Metanephros (tissue), 1 donor: ENCODE results near the gene ATP1A2. TPM values are rescaled to one million over a fixed set of nuclear protein-coding genes. Genes with fewer than 3 reads are reported as not detected.

Source experiments
- total RNA-seq: library from RNA; depleted of rRNA; stranded (reverse); fragments of >200 nt; gene quantifications from one replicate; pipeline ENCODE4 v1.2.3, GENCODE V29; 2014

ATP1A2 gene
- 36.4 TPM for total RNA-seq

GRCh38 chr1:160115545-160116282 lies at the start of gene ATP1A2:
ATP1A2 (plus strand) TSS chr1:160115759; CDS start chr1:160115862, 103 bp downstream.

GRCh38 chr1:160069460-160070231 lies 45.9 kb upstream of the ATP1A2 start, which contains the start of gene KCNJ10:
KCNJ10 (minus strand) TSS chr1:160070160; CDS start chr1:160042532, 27,628 bp downstream.

GRCh38 chr1:160081261-160081936 lies 34.2 kb upstream of the ATP1A2 start, which contains the start of gene KCNJ9:
KCNJ9 (plus strand) TSS chr1:160081538; CDS start chr1:160084031, 2,493 bp downstream.

GRCh38 chr1:160097911-160098851 lies 17.4 kb upstream of the ATP1A2 start, which contains the start of gene IGSF8:
IGSF8 (minus strand) TSS chr1:160098619; CDS start chr1:160098472, 147 bp downstream.

GRCh38 chr1:160151303-160151702 lies 35.7 kb downstream of the ATP1A2 start, which contains the start of gene ATP1A4:
ATP1A4 (plus strand) TSS chr1:160151603; CDS start chr1:160152041, 438 bp downstream.

GRCh38 chr1:160189649-160190625 lies 74.4 kb downstream of the ATP1A2 start, which contains the start of gene CASQ1:
CASQ1 (plus strand) TSS chr1:160190575; CDS start chr1:160190752, 177 bp downstream.

Other genes with a start within 250 kb of the ATP1A2 start
- 0.41 TPM for gene CFAP45, start 215.6 kb upstream of the ATP1A2 start, total RNA-seq
- 109 TPM for gene TAGLN2, start 190.3 kb upstream of the ATP1A2 start, total RNA-seq
- gene IGSF9, start 170.1 kb upstream of the ATP1A2 start, total RNA-seq: 5.8 TPM
- not detected for gene SLAMF9, start 161.5 kb upstream of the ATP1A2 start, total RNA-seq
- gene PIGM, start 83.8 kb upstream of the ATP1A2 start, total RNA-seq: 5.7 TPM
- gene KCNJ10, start 45.6 kb upstream of the ATP1A2 start, total RNA-seq: 12.7 TPM
- 0.12 TPM for gene KCNJ9, start 34.2 kb upstream of the ATP1A2 start, total RNA-seq
- 32.8 TPM for gene IGSF8, start 17.1 kb upstream of the ATP1A2 start, total RNA-seq
- gene ATP1A4, start 35.8 kb downstream of the ATP1A2 start, total RNA-seq: 0.76 TPM
- 103 TPM for gene CASQ1, start 74.8 kb downstream of the ATP1A2 start, total RNA-seq
- gene PEA15, start 89.6 kb downstream of the ATP1A2 start, total RNA-seq: 43.7 TPM
- gene DCAF8, start 146.8 kb downstream of the ATP1A2 start, total RNA-seq: 148 TPM
- gene PEX19, start 169.4 kb downstream of the ATP1A2 start, total RNA-seq: 58.0 TPM
- gene COPA, start 227.5 kb downstream of the ATP1A2 start, total RNA-seq: 127 TPM
- gene NCSTN, start 227.6 kb downstream of the ATP1A2 start, total RNA-seq: 102 TPM